HG02623 (cell line): ENCODE measurements around the gene PHF2.

ENCODE experiments used
- ATAC-seq: cut with Tn5 transposase; IDR thresholded peaks from one replicate; pipeline ENCODE4 v1.9.1; 2021; ENCODE audit warnings: moderate library complexity; ENCODE audit not compliant: unreplicated experiment

PHF2 gene

GRCh38 chr9:93576258-93577077, at the start of gene PHF2:
PHF2 (plus strand) TSS chr9:93576584; CDS start chr9:93576774, 190 bp downstream.
- no peak for ATAC-seq

GRCh38 chr9:93531374-93531773, 45.0 kb upstream of the PHF2 start:
- no peak for ATAC-seq

- ATAC-seq = no peak
Measured at GRCh38 chr9:93532141-93532540, 44.2 kb upstream of the PHF2 start.

- no peak for ATAC-seq
Measured at GRCh38 chr9:93533863-93534262, 42.5 kb upstream of the PHF2 start.

- no peak for ATAC-seq
Measured at GRCh38 chr9:93536167-93536566, 40.2 kb upstream of the PHF2 start.

GRCh38 chr9:93536874-93537273, 39.5 kb upstream of the PHF2 start:
- ATAC-seq = no peak

- no peak for ATAC-seq
Measured at GRCh38 chr9:93540305-93540704, 36.1 kb upstream of the PHF2 start.

- no peak for ATAC-seq
Measured at GRCh38 chr9:93541005-93541404, 35.4 kb upstream of the PHF2 start.

- no peak for ATAC-seq
Measured at GRCh38 chr9:93541581-93542349, 34.6 kb upstream of the PHF2 start.

- no peak for ATAC-seq
Measured at GRCh38 chr9:93543117-93543516, 33.3 kb upstream of the PHF2 start.

- no peak for ATAC-seq
Measured at GRCh38 chr9:93546356-93546755, 30.0 kb upstream of the PHF2 start.

- ATAC-seq = no peak
Measured at GRCh38 chr9:93549611-93550010, 26.8 kb upstream of the PHF2 start.

GRCh38 chr9:93552923-93553322, 23.5 kb upstream of the PHF2 start:
- ATAC-seq = no peak

- ATAC-seq = no peak
Measured at GRCh38 chr9:93555370-93555769, 21.0 kb upstream of the PHF2 start.

- ATAC-seq = no peak
Measured at GRCh38 chr9:93557366-93558137, 18.8 kb upstream of the PHF2 start.

GRCh38 chr9:93558503-93558902, 17.9 kb upstream of the PHF2 start:
- no peak for ATAC-seq

GRCh38 chr9:93560991-93561390, 15.4 kb upstream of the PHF2 start:
- no peak for ATAC-seq

GRCh38 chr9:93562157-93562556, 14.2 kb upstream of the PHF2 start:
- ATAC-seq = no peak

- no peak for ATAC-seq
Measured at GRCh38 chr9:93565089-93565488, 11.3 kb upstream of the PHF2 start.

GRCh38 chr9:93566408-93567270, 9.7 kb upstream of the PHF2 start:
- ATAC-seq = peak; percentile 83
